Lung (tissue), 12 donors: ENCODE results near the gene FAM135A. TPM values are rescaled to one million over a fixed set of nuclear protein-coding genes. Genes with fewer than 3 reads are reported as not detected.
"Not testable (repeated sequence)": the region's sequence is repeated elsewhere in the genome, so short reads cannot be mapped to it uniquely, and the experiment has no call there.

Experiments used
- ATAC-seq: fragments of 200-7000 bp; cut with Tn5 transposase; one replicate; pipeline ENCODE4 v1.9.1; 2020; ENCODE audit warnings: moderate number of reproducible peaks; ENCODE audit not compliant: insufficient read depth, low FRiP score
- DNase-seq, 3 donors: peaks; one replicate each; pipeline ENCODE4 v3.0.0-alpha.2; 2013 to 2017
- H3K27ac ChIP-seq, 2 donors: one replicate each; pipeline ENCODE4 v1.5.1; 2013; ENCODE audit warnings: mild to moderate bottlenecking in 2 of 2, moderate library complexity in 2 of 2, control low read depth in 1 of 2, inconsistent platforms in 1 of 2, low read depth in 1 of 2, low read length in 1 of 2
- H3K27me3 ChIP-seq, 3 donors: one replicate each; pipeline ENCODE4 v1.5.1; 2013; ENCODE audit warnings: low read length in 2 of 3; ENCODE audit not compliant: control insufficient read depth in 3 of 3, insufficient read depth in 3 of 3
- H3K36me3 ChIP-seq, 4 donors: one replicate each; pipeline ENCODE4 v1.5.1; 2013; ENCODE audit warnings: low read length in 4 of 4, mild to moderate bottlenecking in 1 of 4, moderate library complexity in 1 of 4; ENCODE audit not compliant: control insufficient read depth in 4 of 4, insufficient read depth in 4 of 4
- H3K4me1 ChIP-seq, 5 donors: one replicate each; pipeline ENCODE4 v1.5.1; 2013; ENCODE audit warnings: low read length in 5 of 5, mild to moderate bottlenecking in 2 of 5, moderate library complexity in 1 of 5; ENCODE audit not compliant: control insufficient read depth in 5 of 5, insufficient read depth in 5 of 5
- H3K4me3 ChIP-seq: one replicate; pipeline ENCODE4 v1.5.1; 2013; ENCODE audit warnings: mild to moderate bottlenecking, control low read depth, moderate library complexity
- H3K9ac ChIP-seq, 2 donors: one replicate each; pipeline ENCODE4 v1.5.1; 2013; ENCODE audit warnings: low read length in 2 of 2, control low read depth in 1 of 2; ENCODE audit not compliant: insufficient read depth in 1 of 2
- H3K9me3 ChIP-seq, 4 donors: one replicate each; pipeline ENCODE4 v1.5.1; 2013; ENCODE audit warnings: low read length in 3 of 4, mild to moderate bottlenecking in 1 of 4, moderate library complexity in 1 of 4; ENCODE audit not compliant: control insufficient read depth in 4 of 4, insufficient read depth in 3 of 4
- CTCF ChIP-seq: IDR thresholded peaks from 2 replicates; pipeline ENCODE4 v1.5.1; 2012; ENCODE audit warnings: mild to moderate bottlenecking; ENCODE audit errors: control extremely low read depth, extremely low read depth
- whole genome bisulfite sequencing, 2 donors: extraction: QIAGEN DNeasy Blood & Tissue Kit; methylation state at CpG; one replicate each; pipeline ENCODE4 v1.1.7; 2013; 5-methylcytosine and 5-hydroxymethylcytosine counted together
- polyA plus RNA-seq, 2 donors: library from polyadenylated mRNA; stranded (reverse); fragments of 200-250 nt; gene quantifications; one replicate each; pipeline ENCODE4 v1.2.1, GENCODE V29; 2013
- total RNA-seq, 2 donors: library from RNA; depleted of rRNA in 1 of 2; stranded (reverse); fragments of >200 nt in 1 of 2; gene quantifications; one replicate each; pipeline ENCODE4 v1.2.1, GENCODE V29; 2014 to 2021
- donor health status: control.
- donor health status: control.
- donor health status: Bipolar disorder and iron deficiency.
- donor health status: healthy.
- donor health status: DM: yes; HTN: yes; CAD: no.

FAM135A gene
- total and polyA plus RNA-seq, 4 donors: 8.2 to 62.1 (median 19.5) TPM

GRCh38 chr6:70494833-70495232 lies 81.5 kb downstream of the FAM135A start:
- H3K27me3 ChIP-seq: no peaks in the 10 kb centered on the region
- no peak overlapping the region for H3K9ac ChIP-seq
- DNase-seq (no peak), ATAC-seq (no peak)
- TF ChIP-seq CTCF: no peak
- H3K4me3 ChIP-seq: no peak overlapping the region
- WGBS, 2 donors: 94 to 96% methylated on average over 1 of the region's 1 CpG
- H3K27ac ChIP-seq: no peak overlapping the region
- no peaks in the 10 kb centered on the region for H3K36me3 ChIP-seq
- no peaks in the 10 kb centered on the region for H3K4me1 ChIP-seq
- H3K9me3 ChIP-seq: peaks cover 0 to 3% (median 0%) of the 10 kb centered on the region in 4 donors

- H3K9me3 ChIP-seq, ATAC-seq, H3K36me3 ChIP-seq, H3K9ac ChIP-seq, H3K4me1 ChIP-seq, H3K27ac ChIP-seq, H3K4me3 ChIP-seq, DNase-seq, H3K27me3 ChIP-seq: not testable (repeated sequence)
- 95 to 98% methylated on average over 3 of the region's 3 CpGs for WGBS, 2 donors
Measured at GRCh38 chr6:70495790-70496189, 82.5 kb downstream of the FAM135A start.

GRCh38 chr6:70502484-70502883 lies 89.2 kb downstream of the FAM135A start:
- Histone ChIP-seq H3K27ac (no peak overlapping the region), H3K4me1 (no peaks in the 10 kb centered on the region), H3K36me3 (peaks cover 4 to 19% (median 13%) of the 10 kb centered on the region in 4 donors), H3K9me3 (peaks cover 2 to 13% (median 4%) of the 10 kb centered on the region in 4 donors), H3K9ac (no peak overlapping the region), H3K27me3 (no peaks in the 10 kb centered on the region), H3K4me3 (no peak overlapping the region)
- WGBS, 2 donors: 98 to 99% methylated on average over 3 of the region's 3 CpGs
- no peak for DNase-seq
- TF ChIP-seq CTCF: no peak
- ATAC-seq: no peak

GRCh38 chr6:70503813-70504465 lies 90.6 kb downstream of the FAM135A start:
- 96 to 97% methylated on average over 1 of the region's 1 CpG for WGBS, 2 donors
- Histone ChIP-seq H3K9me3 (peaks cover 2 to 13% (median 4%) of the 10 kb centered on the region in 4 donors), H3K27ac (no peak overlapping the region), H3K9ac (no peak overlapping the region), H3K4me1 (no peaks in the 10 kb centered on the region), H3K4me3 (no peak overlapping the region), H3K27me3 (no peaks in the 10 kb centered on the region), H3K36me3 (peaks cover 7 to 19% (median 13%) of the 10 kb centered on the region in 4 donors)
- DNase-seq (no peak), ATAC-seq (no peak)
- TF ChIP-seq CTCF: no peak
